ENCODE data around the gene CCDC167. TPM values are rescaled to one million over a fixed set of nuclear protein-coding genes. Genes with fewer than 3 reads are reported as not detected.

CCDC167 gene
- total RNA-seq, 1 experiment from 2014 or later = 27.8 TPM

DNA sequence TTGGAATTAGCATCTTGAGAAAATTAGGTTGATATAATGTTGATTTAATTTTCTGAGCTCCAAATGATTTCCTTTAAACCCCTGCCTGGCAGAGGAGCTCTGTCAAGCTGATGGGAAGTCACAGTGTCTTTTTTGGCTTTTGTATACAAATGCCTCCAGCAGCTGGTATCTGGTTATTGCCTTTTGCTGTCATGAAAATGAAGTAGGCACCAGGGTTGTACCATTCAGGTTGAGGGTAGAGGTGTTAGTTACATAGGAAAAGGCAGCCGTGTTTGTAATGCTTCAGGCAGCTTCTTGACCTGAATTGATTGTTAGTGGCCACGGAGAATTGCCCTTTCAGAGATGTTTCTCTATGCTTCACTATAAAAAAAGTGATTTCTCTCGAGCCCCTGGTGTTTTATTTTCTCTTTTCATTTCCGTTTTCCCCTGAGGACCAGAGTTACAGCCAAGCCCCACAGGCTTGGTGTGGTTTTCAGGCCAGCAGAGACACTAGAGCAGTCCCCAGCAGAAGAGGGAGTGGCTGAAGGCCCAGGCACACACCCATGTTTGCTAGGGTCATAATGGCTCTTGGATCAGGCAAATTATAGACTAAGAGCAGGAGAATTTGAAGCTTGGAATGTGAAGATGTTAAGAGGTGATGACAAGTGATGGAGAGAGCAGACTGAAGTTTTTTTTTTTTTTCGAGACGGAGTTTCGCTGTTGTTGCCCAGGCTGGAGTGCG, 45.1 kb downstream of the CCDC167 start:
- Histone ChIP-seq H3K27me3 (ENCODE audit: insufficient read depth, low read length) (no peaks in the 10 kb centered on the region), H3K4me2 (ENCODE audit: low read length) (no peak overlapping the region), H3K4me1 (ENCODE audit: control insufficient read depth in 1 of 2, insufficient read depth in 2 of 2, low read length in 2 of 2) (no peaks in the 10 kb centered on the region), H3K36me3 (ENCODE audit: control insufficient read depth in 1 of 2, insufficient read depth in 2 of 2, low read length in 2 of 2) (peaks cover 9 to 12% of the 10 kb centered on the region in 2 experiments), H3K4me3 (replicated peaks in 1 of 2; ENCODE audit: low read depth in 1 of 2, low read length in 2 of 2) (no peak overlapping the region), H3K79me2 (ENCODE audit: insufficient read depth, low read length) (no peaks in the 10 kb centered on the region), H3K27ac (ENCODE audit: low read depth, low read length) (no peak overlapping the region), H2AFZ (ENCODE audit: low read depth, low read length, poor library complexity, severe bottlenecking) (no peak overlapping the region), H4K20me1 (ENCODE audit: insufficient read depth) (no peaks in the 10 kb centered on the region), H3K9me3 (ENCODE audit: control insufficient read depth in 1 of 2, insufficient read depth in 1 of 2, low read depth in 1 of 2, low read length in 2 of 2) (no peaks in the 10 kb centered on the region), H3K9me2 (ENCODE audit: insufficient read depth) (no peaks in the 10 kb centered on the region), H3K9ac (ENCODE audit: low read length) (no peak overlapping the region)
- ATAC-seq = no peak
- TF ChIP-seq CTCF (IDR thresholded peaks at IDR 0.05 in 2 of 3, conservative IDR thresholded peaks at IDR 0.05 in 1 of 3; ENCODE audit: borderline replicate concordance in 1 of 3, insufficient read depth in 1 of 3, low read depth in 2 of 3, low read length in 2 of 3) (no peak), ZBTB33 (IDR thresholded peaks at IDR 0.05; ENCODE audit: extremely low read depth, insufficient replicate concordance, low read length) (no peak), ZFX (IDR thresholded peaks at IDR 0.05) (no peak), SP1 (IDR thresholded peaks at IDR 0.05; ENCODE audit: low read depth) (no peak), RAD21 (IDR thresholded peaks at IDR 0.05; ENCODE audit: low read depth) (no peak), ELF1 (IDR thresholded peaks at IDR 0.05; ENCODE audit: borderline replicate concordance, low read depth) (no peak), REST (IDR thresholded peaks at IDR 0.05; ENCODE audit: low read depth) (no peak), YY1 (IDR thresholded peaks at IDR 0.05; ENCODE audit: extremely low read depth, insufficient replicate concordance, low read depth, low read length) (no peak), ZNF274 (IDR thresholded peaks at IDR 0.05; ENCODE audit: low read depth, low read length) (no peak), SRF (IDR thresholded peaks at IDR 0.05; ENCODE audit: low read depth) (no peak)
- ChIA-PET CTCF (no interaction called here), POLR2A (no interaction called here), RAD21 (ENCODE audit: low non-redundant PET in 1 of 2, low total read pairs in 2 of 2, uncharacterized antibody in 2 of 2, unreplicated experiment in 2 of 2) (no interaction called here)
- DNase-seq (ENCODE audit: low read depth, low spot score) = no peak
- intact Hi-C loops (cut with micrococcal nuclease) = no loop called here
- BruUV-seq (replicated peaks) = no TSS peak
